22Rv1 (cell line): ENCODE measurements around the gene IQGAP2.

Source experiments
- ZFX ChIP-seq: fragments of 450-650 bp; IDR thresholded peaks from 2 replicates; pipeline ENCODE4 v1.6.1; 2017; ENCODE audit warnings: antibody characterized with exemption, borderline replicate concordance
- TF ChIP-seq, protein P1 (sequence below): fragments of 450-650 bp; IDR thresholded peaks from 2 replicates; pipeline ENCODE4 v1.5.1; 2017; ENCODE audit warnings: mild to moderate bottlenecking

DNA sequence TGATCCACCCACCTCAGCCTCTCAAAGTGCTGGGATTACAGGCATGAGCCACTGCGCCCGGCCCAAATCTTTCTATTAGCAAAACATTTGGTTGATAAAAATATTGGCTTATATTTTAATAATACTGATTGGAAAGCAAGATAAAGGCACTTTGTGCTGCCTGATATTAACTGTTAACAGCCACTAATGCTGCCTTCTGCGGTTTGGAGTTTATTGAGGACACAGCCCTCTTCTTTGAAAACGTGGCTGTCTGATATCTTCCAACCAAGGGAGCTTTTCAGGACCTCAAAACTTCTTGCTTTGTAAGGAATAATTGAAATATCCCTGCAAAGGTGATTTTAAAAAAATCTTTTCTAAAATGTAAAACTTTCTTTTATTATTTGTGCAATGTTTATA lies 94.0 kb downstream of the IQGAP2 start:
- TF ChIP-seq, protein P1, sequence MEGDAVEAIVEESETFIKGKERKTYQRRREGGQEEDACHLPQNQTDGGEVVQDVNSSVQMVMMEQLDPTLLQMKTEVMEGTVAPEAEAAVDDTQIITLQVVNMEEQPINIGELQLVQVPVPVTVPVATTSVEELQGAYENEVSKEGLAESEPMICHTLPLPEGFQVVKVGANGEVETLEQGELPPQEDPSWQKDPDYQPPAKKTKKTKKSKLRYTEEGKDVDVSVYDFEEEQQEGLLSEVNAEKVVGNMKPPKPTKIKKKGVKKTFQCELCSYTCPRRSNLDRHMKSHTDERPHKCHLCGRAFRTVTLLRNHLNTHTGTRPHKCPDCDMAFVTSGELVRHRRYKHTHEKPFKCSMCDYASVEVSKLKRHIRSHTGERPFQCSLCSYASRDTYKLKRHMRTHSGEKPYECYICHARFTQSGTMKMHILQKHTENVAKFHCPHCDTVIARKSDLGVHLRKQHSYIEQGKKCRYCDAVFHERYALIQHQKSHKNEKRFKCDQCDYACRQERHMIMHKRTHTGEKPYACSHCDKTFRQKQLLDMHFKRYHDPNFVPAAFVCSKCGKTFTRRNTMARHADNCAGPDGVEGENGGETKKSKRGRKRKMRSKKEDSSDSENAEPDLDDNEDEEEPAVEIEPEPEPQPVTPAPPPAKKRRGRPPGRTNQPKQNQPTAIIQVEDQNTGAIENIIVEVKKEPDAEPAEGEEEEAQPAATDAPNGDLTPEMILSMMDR, result no peak
- no peak for TF ChIP-seq ZFX
